Fibroblast of lung (primary cell): ENCODE data around the gene NCR2. TPM values are rescaled to one million over a fixed set of nuclear protein-coding genes. Genes with fewer than 3 reads are reported as not detected.

ENCODE experiments used
- DNase-seq, 2 donors: peaks; one replicate each; pipeline versions ENCODE4 v3.0.0 to v3.0.0-alpha.2; 2010; ENCODE audit warnings: low read depth in 2 of 2
- H2AFZ ChIP-seq: 2 replicates; pipeline ENCODE4 v1.5.1; 2012; ENCODE audit warnings: low read length, control low read depth, inconsistent platforms
- H3K27ac ChIP-seq: 2 replicates; pipeline ENCODE4 v1.5.1; 2011; ENCODE audit warnings: low read length, control low read depth; ENCODE audit not compliant: insufficient read depth
- H3K27me3 ChIP-seq: 2 replicates; pipeline ENCODE4 v1.5.1; 2011; ENCODE audit warnings: mild to moderate bottlenecking, low read length; ENCODE audit not compliant: control insufficient read depth, insufficient read depth
- H3K36me3 ChIP-seq: 2 replicates; pipeline ENCODE4 v1.5.1; 2011; ENCODE audit warnings: low read length; ENCODE audit not compliant: control insufficient read depth, insufficient read depth
- H3K4me1 ChIP-seq: 2 replicates; pipeline ENCODE4 v1.5.1; 2011; ENCODE audit warnings: low read length; ENCODE audit not compliant: control insufficient read depth, insufficient read depth; ENCODE audit errors: extremely low read depth
- H3K4me2 ChIP-seq: 2 replicates; pipeline ENCODE4 v1.5.1; 2011; ENCODE audit warnings: low read length, control low read depth; ENCODE audit not compliant: insufficient read depth; ENCODE audit errors: extremely low read depth
- H3K4me3 ChIP-seq, 4 experiments: fragments of 200-600 bp in 1 of 4; sonication (generic) in 1 of 4; replicated peaks in 1 of 4; 2 replicates each; pipeline ENCODE4 v1.5.1; 2011 to 2016; ENCODE audit warnings: low read length in 4 of 4, low read depth in 3 of 4, mild to moderate bottlenecking in 3 of 4, control low read depth in 2 of 4, inconsistent platforms in 1 of 4, mixed read lengths in 1 of 4; ENCODE audit not compliant: insufficient read depth in 1 of 4; ENCODE audit errors: control extremely low read depth in 1 of 4
- H3K79me2 ChIP-seq: 2 replicates; pipeline ENCODE4 v1.5.1; 2012; ENCODE audit warnings: mild to moderate bottlenecking, low read length, inconsistent platforms; ENCODE audit not compliant: control insufficient read depth, insufficient read depth
- H3K9ac ChIP-seq: 2 replicates; pipeline ENCODE4 v1.5.1; 2011; ENCODE audit warnings: mild to moderate bottlenecking, low read length, control low read depth; ENCODE audit not compliant: insufficient read depth
- H3K9me3 ChIP-seq: 2 replicates; pipeline ENCODE4 v1.5.1; 2012; ENCODE audit warnings: low read depth, low read length; ENCODE audit not compliant: control insufficient read depth, insufficient read depth
- H4K20me1 ChIP-seq: 2 replicates; pipeline ENCODE4 v1.5.1; 2011; ENCODE audit warnings: low read length; ENCODE audit not compliant: control insufficient read depth, insufficient read depth; ENCODE audit errors: extremely low read depth
- EZH2 ChIP-seq: IDR thresholded peaks from 2 replicates; pipeline ENCODE4 v1.5.1; 2012; ENCODE audit warnings: low read length, control low read depth, mild to moderate bottlenecking; ENCODE audit errors: missing control alignments
- polyA plus RNA-seq, 2 donors: library from polyadenylated mRNA; depleted of rRNA in 1 of 2; stranded (reverse) in 1 of 2; unstranded in 1 of 2; fragments of >200 nt; gene quantifications; 2 replicates each; pipeline ENCODE4 v1.2.1, GENCODE V29; 2011 to 2012; ENCODE audit warnings: missing spikeins in 1 of 2
- total RNA-seq: library from RNA; depleted of rRNA; stranded (reverse); fragments of >200 nt; gene quantifications from 2 replicates; pipeline ENCODE4 v1.2.1, GENCODE V29; 2014
- TF ChIP-seq, protein P1 (sequence below), 2 donors: IDR thresholded peaks in 1 of 2; conservative IDR thresholded peaks in 1 of 2; 1 replicate in 1 of 2; 2 replicates in 1 of 2; pipeline ENCODE4 v1.5.1; 2011 to 2012; ENCODE audit warnings: low read length in 2 of 2, control low read depth in 1 of 2, inconsistent platforms in 1 of 2, low read depth in 1 of 2, mild to moderate bottlenecking in 1 of 2

NCR2 gene
- total and polyA plus RNA-seq, 2 donors (not counting 1 experiment from before 2014, with no cell fraction given): not detected

DNA sequence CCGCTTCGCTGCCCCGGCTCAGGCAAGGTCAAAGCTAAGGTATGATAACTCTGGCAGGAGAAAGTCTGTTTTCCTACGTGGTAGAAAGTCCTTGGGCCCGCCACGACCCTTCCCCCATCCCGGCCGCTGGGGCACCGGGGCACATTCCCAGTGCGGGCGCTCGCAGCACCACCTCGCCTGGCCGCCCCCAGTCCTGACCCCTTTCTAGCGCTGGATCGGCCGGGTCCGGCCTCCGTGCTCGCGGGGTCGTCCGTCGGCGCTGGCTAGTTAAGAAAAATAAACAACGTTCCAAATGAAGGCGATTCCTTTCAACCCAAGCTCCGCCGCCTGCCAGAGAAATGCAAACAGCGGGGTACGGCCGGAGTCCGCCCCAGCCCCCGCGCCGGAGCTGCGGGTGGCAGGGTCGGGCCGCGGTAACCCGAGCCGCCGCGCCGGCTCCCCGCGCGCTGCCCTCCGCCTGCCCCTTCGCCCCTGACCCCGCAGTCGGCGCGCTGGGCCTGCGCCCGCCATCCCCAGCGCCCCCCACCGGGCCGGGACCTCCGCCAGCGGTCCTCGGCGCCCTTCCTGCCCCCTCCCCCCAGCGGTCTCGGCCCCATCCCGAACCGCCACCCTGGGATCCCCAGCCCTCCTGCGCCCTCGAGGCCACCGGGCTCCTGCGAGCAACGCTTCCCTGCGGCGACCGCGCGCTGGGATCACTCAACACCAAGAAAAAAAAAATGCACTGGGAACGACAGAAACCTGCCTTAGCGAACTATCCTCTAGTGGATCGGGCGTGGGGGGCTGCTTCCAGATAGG is 37.6 kb downstream of the NCR2 start:
- H3K4me3 ChIP-seq: no peak overlapping the region
- H3K27me3 ChIP-seq: peaks cover 50% of the 10 kb centered on the region
- H2AFZ ChIP-seq: no peak overlapping the region
- H3K36me3 ChIP-seq: no peaks in the 10 kb centered on the region
- no peaks in the 10 kb centered on the region for H3K79me2 ChIP-seq
- TF ChIP-seq, protein P1, sequence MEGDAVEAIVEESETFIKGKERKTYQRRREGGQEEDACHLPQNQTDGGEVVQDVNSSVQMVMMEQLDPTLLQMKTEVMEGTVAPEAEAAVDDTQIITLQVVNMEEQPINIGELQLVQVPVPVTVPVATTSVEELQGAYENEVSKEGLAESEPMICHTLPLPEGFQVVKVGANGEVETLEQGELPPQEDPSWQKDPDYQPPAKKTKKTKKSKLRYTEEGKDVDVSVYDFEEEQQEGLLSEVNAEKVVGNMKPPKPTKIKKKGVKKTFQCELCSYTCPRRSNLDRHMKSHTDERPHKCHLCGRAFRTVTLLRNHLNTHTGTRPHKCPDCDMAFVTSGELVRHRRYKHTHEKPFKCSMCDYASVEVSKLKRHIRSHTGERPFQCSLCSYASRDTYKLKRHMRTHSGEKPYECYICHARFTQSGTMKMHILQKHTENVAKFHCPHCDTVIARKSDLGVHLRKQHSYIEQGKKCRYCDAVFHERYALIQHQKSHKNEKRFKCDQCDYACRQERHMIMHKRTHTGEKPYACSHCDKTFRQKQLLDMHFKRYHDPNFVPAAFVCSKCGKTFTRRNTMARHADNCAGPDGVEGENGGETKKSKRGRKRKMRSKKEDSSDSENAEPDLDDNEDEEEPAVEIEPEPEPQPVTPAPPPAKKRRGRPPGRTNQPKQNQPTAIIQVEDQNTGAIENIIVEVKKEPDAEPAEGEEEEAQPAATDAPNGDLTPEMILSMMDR (conservative IDR thresholded peaks at IDR 0.05 in 1 of 2, IDR thresholded peaks at IDR 0.05 in 1 of 2; ENCODE audit: low read depth in 1 of 2, low read length in 2 of 2): no peak
- no peak for TF ChIP-seq EZH2
- DNase-seq: no peak
- no peak overlapping the region for H3K9ac ChIP-seq
- H3K9me3 ChIP-seq: no peaks in the 10 kb centered on the region
- H3K27ac ChIP-seq: no peak overlapping the region
- H4K20me1 ChIP-seq: no peaks in the 10 kb centered on the region
- no peak overlapping the region for H3K4me2 ChIP-seq
- H3K4me1 ChIP-seq: no peaks in the 10 kb centered on the region

DNA sequence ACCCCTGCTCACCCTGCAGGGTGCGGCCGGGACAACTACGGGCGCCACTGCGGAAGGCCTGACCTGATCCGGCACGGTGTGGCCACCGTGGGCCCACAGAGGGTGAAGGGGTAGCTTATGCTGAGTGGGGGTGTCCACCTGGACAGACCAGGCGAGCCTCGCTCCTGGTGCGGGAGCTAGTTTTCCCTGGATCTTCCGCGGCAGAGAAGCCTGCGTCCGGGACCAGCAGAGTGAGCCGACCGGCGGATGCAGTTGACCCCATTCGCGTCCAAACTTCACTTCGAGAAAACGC is 38.2 kb downstream of the NCR2 start:
- H3K27ac ChIP-seq: no peak overlapping the region
- H3K79me2 ChIP-seq: no peaks in the 10 kb centered on the region
- no peaks in the 10 kb centered on the region for H4K20me1 ChIP-seq
- no peak overlapping the region for H3K9ac ChIP-seq
- H2AFZ ChIP-seq: no peak overlapping the region
- no peaks in the 10 kb centered on the region for H3K9me3 ChIP-seq
- no peak for DNase-seq
- H3K4me3 ChIP-seq: no peak overlapping the region
- no peaks in the 10 kb centered on the region for H3K4me1 ChIP-seq
- H3K27me3 ChIP-seq: peaks cover 52% of the 10 kb centered on the region
- no peaks in the 10 kb centered on the region for H3K36me3 ChIP-seq
- H3K4me2 ChIP-seq: no peak overlapping the region
- no peak for TF ChIP-seq EZH2
- TF ChIP-seq, protein P1 (conservative IDR thresholded peaks at IDR 0.05 in 1 of 2, IDR thresholded peaks at IDR 0.05 in 1 of 2; ENCODE audit: low read depth in 1 of 2, low read length in 2 of 2): no peak

DNA sequence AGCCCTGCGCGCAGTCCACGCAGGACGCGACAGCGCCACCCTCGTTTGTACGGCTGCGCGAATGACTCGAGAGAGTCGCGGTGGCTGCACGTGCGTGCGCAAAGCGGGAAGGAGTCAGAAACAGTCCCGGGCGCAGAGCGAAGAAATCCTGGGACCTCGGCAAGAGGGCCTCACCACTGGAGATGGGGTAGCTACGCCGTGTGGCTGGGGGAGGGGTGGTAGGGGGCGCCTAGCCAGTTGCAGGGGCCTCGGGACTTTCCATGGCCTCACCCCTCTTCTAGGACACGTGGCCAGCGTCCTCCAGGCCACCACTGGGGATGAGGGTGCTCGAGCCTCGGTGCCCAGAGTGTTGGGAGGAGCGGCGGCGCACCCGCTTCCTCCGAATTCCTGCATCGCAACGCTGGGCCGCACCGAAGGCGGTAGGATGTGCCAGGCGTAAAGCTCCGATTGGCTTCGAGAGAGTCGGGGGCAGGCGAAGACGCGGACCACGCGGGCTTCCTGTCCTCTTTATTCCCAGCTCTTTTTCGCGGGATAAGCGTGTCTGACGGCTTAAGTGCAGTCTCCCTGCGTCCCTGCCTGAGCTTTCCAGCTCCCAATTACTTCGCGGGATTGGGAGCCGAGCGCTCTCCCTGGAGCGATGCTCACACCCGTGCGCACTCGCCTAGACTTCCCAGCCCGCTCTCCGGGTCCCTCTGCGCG is 38.7 kb downstream of the NCR2 start:
- Histone ChIP-seq H3K27ac (no peak overlapping the region), H3K4me2 (no peak overlapping the region), H3K9ac (no peak overlapping the region), H3K36me3 (no peaks in the 10 kb centered on the region), H3K4me1 (no peaks in the 10 kb centered on the region), H3K4me3 (no peak overlapping the region), H3K79me2 (no peaks in the 10 kb centered on the region), H4K20me1 (no peaks in the 10 kb centered on the region), H3K9me3 (no peaks in the 10 kb centered on the region), H2AFZ (no peak overlapping the region), H3K27me3 (peaks cover 54% of the 10 kb centered on the region)
- peak in 1 of 2 donors; percentile 15 for DNase-seq
- peak; percentile 88 for TF ChIP-seq EZH2
- TF ChIP-seq, protein P1 (conservative IDR thresholded peaks at IDR 0.05 in 1 of 2, IDR thresholded peaks at IDR 0.05 in 1 of 2; ENCODE audit: low read depth in 1 of 2, low read length in 2 of 2): no peak
